SK-N-SH treated with all-trans-retinoic acid at 6 μM for 48 hours (cell line): ENCODE data around the gene PTPRO.

Source experiments
- ATAC-seq: fragments of 200-7000 bp; cut with Tn5 transposase; 3 replicates; pipeline ENCODE4 v1.9.1; 2020; ENCODE audit warnings: mild to moderate bottlenecking, moderate library complexity
- ARNTL ChIP-seq: fragments of 450-650 bp; formaldehyde crosslinking; IDR thresholded peaks from 2 replicates; pipeline ENCODE4 v1.5.0; 2020; ENCODE audit warnings: low read depth, mild to moderate bottlenecking, moderate library complexity, borderline replicate concordance
- BACH2 ChIP-seq: fragments of 250-450 bp; sonication (Bioruptor Pico); IDR thresholded peaks from 2 replicates; pipeline ENCODE4 v1.9.0; 2021; ENCODE audit warnings: mild to moderate bottlenecking, borderline replicate concordance
- CREB5 ChIP-seq: fragments of 250-450 bp; sonication (Bioruptor Pico); IDR thresholded peaks from 2 replicates; pipeline ENCODE4 v1.5.1; 2020; ENCODE audit warnings: low read depth, mild to moderate bottlenecking, moderate library complexity
- CSDC2 ChIP-seq: fragments of 250-450 bp; sonication (Bioruptor Pico); IDR thresholded peaks from 2 replicates; pipeline ENCODE4 v1.5.0; 2020; ENCODE audit warnings: mild to moderate bottlenecking, moderate library complexity
- CSRNP3 ChIP-seq: fragments of 250-450 bp; sonication (Bioruptor Pico); IDR thresholded peaks from 2 replicates; pipeline ENCODE4 v1.5.1; 2021; ENCODE audit warnings: mild to moderate bottlenecking, moderate library complexity
- ESRRG ChIP-seq: fragments of 250-450 bp; sonication (Bioruptor Pico); IDR thresholded peaks from 2 replicates; pipeline ENCODE4 v1.6.1; 2021; ENCODE audit warnings: mild to moderate bottlenecking
- GLIS3 ChIP-seq: fragments of 250-450 bp; sonication (Bioruptor Pico); IDR thresholded peaks from 2 replicates; pipeline ENCODE4 v1.5.0; 2020; ENCODE audit warnings: mild to moderate bottlenecking, moderate library complexity
- ISL1 ChIP-seq: fragments of 250-450 bp; sonication (Bioruptor Pico); IDR thresholded peaks from 2 replicates; pipeline ENCODE4 v2.1.2; 2022; ENCODE audit warnings: mild to moderate bottlenecking, moderate library complexity
- OSR1 ChIP-seq: fragments of 250-450 bp; sonication (Bioruptor Pico); IDR thresholded peaks from 2 replicates; pipeline ENCODE4 v1.8.0; 2022; ENCODE audit warnings: moderate library complexity, mild to moderate bottlenecking, inconsistent platforms
- PATZ1 ChIP-seq: fragments of 250-450 bp; sonication (Bioruptor Pico); IDR thresholded peaks from 2 replicates; pipeline ENCODE4 v1.8.0; 2020; ENCODE audit warnings: mild to moderate bottlenecking, moderate library complexity, borderline replicate concordance
- PPARA ChIP-seq: fragments of 250-450 bp; sonication (Bioruptor Pico); IDR thresholded peaks from 2 replicates; pipeline ENCODE4 v1.5.0; 2020; ENCODE audit warnings: mild to moderate bottlenecking, borderline replicate concordance
- RARB ChIP-seq: fragments of 250-450 bp; sonication (Bioruptor Pico); IDR thresholded peaks from 2 replicates; pipeline ENCODE4 v1.8.0; 2021; ENCODE audit warnings: mild to moderate bottlenecking, moderate library complexity
- TCF4 ChIP-seq: fragments of 250-450 bp; sonication (Bioruptor Pico); IDR thresholded peaks from 2 replicates; pipeline ENCODE4 v1.8.0; 2021; ENCODE audit warnings: mild to moderate bottlenecking, moderate library complexity, borderline replicate concordance
- TOX ChIP-seq: fragments of 250-450 bp; sonication (Bioruptor Pico); IDR thresholded peaks from 2 replicates; pipeline ENCODE4 v1.8.0; 2021; ENCODE audit warnings: mild to moderate bottlenecking, moderate library complexity, borderline replicate concordance
- TSHZ2 ChIP-seq: fragments of 250-450 bp; sonication (Bioruptor Pico); IDR thresholded peaks from 2 replicates; pipeline ENCODE4 v1.5.0; 2020; ENCODE audit warnings: mild to moderate bottlenecking, moderate library complexity
- ZFP30 ChIP-seq: fragments of 450-650 bp; formaldehyde crosslinking; IDR thresholded peaks from 2 replicates; pipeline ENCODE4 v1.5.0; 2022; ENCODE audit warnings: mild to moderate bottlenecking, moderate library complexity
- ZNF565 ChIP-seq: fragments of 450-650 bp; formaldehyde crosslinking; conservative IDR thresholded peaks from 2 replicates; pipeline ENCODE4 v1.5.0; 2020; ENCODE audit warnings: low read depth, mild to moderate bottlenecking, moderate library complexity
- ZNF70 ChIP-seq: fragments of 450-650 bp; formaldehyde crosslinking; IDR thresholded peaks from 2 replicates; pipeline ENCODE4 v1.5.0; 2020; ENCODE audit warnings: mild to moderate bottlenecking, moderate library complexity
- ZNF8 ChIP-seq: fragments of 450-650 bp; formaldehyde crosslinking; IDR thresholded peaks from 2 replicates; pipeline ENCODE4 v1.5.0; 2020; ENCODE audit warnings: mild to moderate bottlenecking, moderate library complexity

PTPRO gene

GRCh38 chr12:15411842-15412241, 89.5 kb downstream of the PTPRO start:
- TF ChIP-seq GLIS3 (no peak), CSDC2 (CRISPR knock-in tag) (no peak)
- no peak for ATAC-seq

GRCh38 chr12:15417691-15418090, 95.4 kb downstream of the PTPRO start:
- TF ChIP-seq ZNF70 (CRISPR knock-in tag) (no peak), CSRNP3 (CRISPR knock-in tag) (no peak), TCF4 (no peak), ISL1 (CRISPR knock-in tag) (no peak), GLIS3 (no peak), ZNF565 (CRISPR knock-in tag) (no peak), ZFP30 (CRISPR knock-in tag) (no peak), ZNF8 (CRISPR knock-in tag) (no peak), CREB5 (no peak), OSR1 (CRISPR knock-in tag) (no peak), PATZ1 (CRISPR knock-in tag) (no peak)
- ATAC-seq, result peak; percentile 81

GRCh38 chr12:15423629-15424028, 101.3 kb downstream of the PTPRO start:
- TF ChIP-seq ISL1 (CRISPR knock-in tag) (peak; percentile 67), PATZ1 (CRISPR knock-in tag) (no peak)
- no peak; the same call in 2 of the 3 replicates for ATAC-seq

- no peak for ATAC-seq
- TF ChIP-seq BACH2 (CRISPR knock-in tag) (no peak), CREB5 (no peak)
Observed at GRCh38 chr12:15427913-15428312, 105.6 kb downstream of the PTPRO start.

- TF ChIP-seq CSRNP3 (CRISPR knock-in tag) (no peak), ZNF8 (CRISPR knock-in tag) (no peak), ESRRG (no peak), PPARA (no peak), ARNTL (CRISPR knock-in tag) (no peak), BACH2 (CRISPR knock-in tag) (no peak), TOX (CRISPR knock-in tag) (no peak), ZFP30 (CRISPR knock-in tag) (no peak), TSHZ2 (no peak), OSR1 (CRISPR knock-in tag) (no peak), RARB (CRISPR knock-in tag) (no peak)
Observed at GRCh38 chr12:15428632-15429031, 106.3 kb downstream of the PTPRO start.

More at GRCh38 chr12:15428632-15429031, 106.3 kb downstream of the PTPRO start:
- ATAC-seq, result no peak
